ENCODE data around the gene CAMK1. TPM values are rescaled to one million over a fixed set of nuclear protein-coding genes. Genes with fewer than 3 reads are reported as not detected.
A peak's percentile ranks its signal among the peaks of the same experiment; 100 is the strongest.

Gene CAMK1
- total RNA-seq, 1 donor from 2014 or later: 7.1 TPM

DNA sequence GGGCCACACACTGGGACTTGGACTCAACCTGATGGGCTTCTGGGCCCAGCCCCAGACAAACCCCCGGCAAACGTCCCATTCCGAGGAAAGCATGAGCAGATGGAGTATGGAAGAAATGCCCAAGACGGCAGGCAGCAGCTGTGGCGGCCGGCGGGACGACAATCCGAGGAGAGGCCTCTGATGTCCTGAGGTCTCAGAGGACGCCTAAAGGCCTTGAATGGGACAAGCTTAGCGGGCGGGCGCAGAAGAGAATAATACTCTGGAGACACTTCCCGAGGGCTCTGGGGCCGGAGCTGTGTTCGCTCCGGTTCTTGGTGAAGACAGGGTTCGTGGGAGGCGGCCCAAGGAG is 20.5 kb downstream of the CAMK1 start:
- Mint-ChIP-seq H3K4me3 (ENCODE audit: unreplicated experiment) (peak overlapping the region; percentile 90), H3K4me1 (ENCODE audit: low read depth, unreplicated experiment) (peaks cover 28% of the 10 kb centered on the region), H3K27me3 (ENCODE audit: low read depth, unreplicated experiment) (no peaks in the 10 kb centered on the region), H3K9me3 (ENCODE audit: unreplicated experiment) (no peaks in the 10 kb centered on the region), H3K27ac (ENCODE audit: unreplicated experiment) (peak overlapping the region; percentile 96), H3K36me3 (ENCODE audit: low read depth, unreplicated experiment) (peaks cover 30% of the 10 kb centered on the region)
- H3K27ac ChIP-seq (ENCODE audit: low read depth, low read length): peak overlapping the region; percentile 83
- H3K4me1 ChIP-seq (ENCODE audit: insufficient read depth, low read length): peaks cover 33% of the 10 kb centered on the region
- no peak for TF ChIP-seq EZH2 (IDR thresholded peaks at IDR 0.05; ENCODE audit: insufficient read depth, low read length)
- H3K9ac ChIP-seq (ENCODE audit: low read length): peak overlapping the region; percentile 79
- H3K4me2 ChIP-seq (ENCODE audit: low read length): peak overlapping the region; percentile 90
- peaks cover 31% of the 10 kb centered on the region for H3K36me3 ChIP-seq (ENCODE audit: insufficient read depth, low read length)
- peak overlapping the region; percentile 78 for H3K4me3 ChIP-seq (ENCODE audit: insufficient read depth, low read depth, low read length)
- DNase-seq (ENCODE audit: low read depth) (no peak), FAIRE-seq (no peak)
- H3K27me3 ChIP-seq (ENCODE audit: insufficient read depth, low read length): no peaks in the 10 kb centered on the region
- peaks cover 14% of the 10 kb centered on the region for H4K20me1 ChIP-seq (ENCODE audit: insufficient read depth, low read length)
- H2AFZ ChIP-seq (ENCODE audit: low read depth, low read length): peak overlapping the region; percentile 50
- H3K79me2 ChIP-seq (ENCODE audit: insufficient read depth, low read length): peaks cover 20% of the 10 kb centered on the region
- H3K9me3 ChIP-seq (ENCODE audit: insufficient read depth, low read depth, low read length): no peaks in the 10 kb centered on the region

DNA sequence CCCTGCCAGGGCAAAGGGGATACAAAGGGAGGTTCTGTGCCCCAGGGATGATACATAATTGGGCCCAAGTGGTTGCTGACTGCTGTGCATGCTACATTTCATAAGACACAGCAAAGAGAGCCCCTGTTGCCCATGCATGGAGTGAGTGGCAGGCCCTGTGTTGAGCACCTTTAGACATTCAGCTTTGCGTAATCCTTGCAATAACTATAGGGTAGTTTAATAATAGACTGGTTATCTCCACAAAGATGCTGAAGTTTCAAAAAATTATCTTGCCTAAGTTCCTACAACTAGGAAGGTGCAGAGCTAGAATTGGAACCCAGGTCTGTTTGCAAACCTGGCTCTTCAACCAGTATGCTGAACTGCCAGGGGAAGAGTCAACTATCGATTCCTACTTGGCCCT is 21.7 kb downstream of the CAMK1 start:
- Histone ChIP-seq H3K4me3 (ENCODE audit: insufficient read depth, low read depth, low read length) (no peak overlapping the region), H3K4me1 (ENCODE audit: insufficient read depth, low read length) (peaks cover 33% of the 10 kb centered on the region), H3K27me3 (ENCODE audit: insufficient read depth, low read length) (no peaks in the 10 kb centered on the region), H3K79me2 (ENCODE audit: insufficient read depth, low read length) (peaks cover 20% of the 10 kb centered on the region), H3K27ac (ENCODE audit: low read depth, low read length) (no peak overlapping the region), H3K9ac (ENCODE audit: low read length) (no peak overlapping the region), H3K36me3 (ENCODE audit: insufficient read depth, low read length) (peaks cover 39% of the 10 kb centered on the region), H3K9me3 (ENCODE audit: insufficient read depth, low read depth, low read length) (no peaks in the 10 kb centered on the region), H2AFZ (ENCODE audit: low read depth, low read length) (no peak overlapping the region), H3K4me2 (ENCODE audit: low read length) (no peak overlapping the region), H4K20me1 (ENCODE audit: insufficient read depth, low read length) (peaks cover 14% of the 10 kb centered on the region)
- DNase-seq (ENCODE audit: low read depth) (no peak), FAIRE-seq (no peak)
- Mint-ChIP-seq H3K4me3 (ENCODE audit: unreplicated experiment) (no peak overlapping the region), H3K9me3 (ENCODE audit: unreplicated experiment) (no peaks in the 10 kb centered on the region), H3K27me3 (ENCODE audit: low read depth, unreplicated experiment) (no peaks in the 10 kb centered on the region), H3K4me1 (ENCODE audit: low read depth, unreplicated experiment) (peaks cover 28% of the 10 kb centered on the region), H3K27ac (ENCODE audit: unreplicated experiment) (no peak overlapping the region), H3K36me3 (ENCODE audit: low read depth, unreplicated experiment) (peaks cover 30% of the 10 kb centered on the region)
- TF ChIP-seq, protein P1, sequence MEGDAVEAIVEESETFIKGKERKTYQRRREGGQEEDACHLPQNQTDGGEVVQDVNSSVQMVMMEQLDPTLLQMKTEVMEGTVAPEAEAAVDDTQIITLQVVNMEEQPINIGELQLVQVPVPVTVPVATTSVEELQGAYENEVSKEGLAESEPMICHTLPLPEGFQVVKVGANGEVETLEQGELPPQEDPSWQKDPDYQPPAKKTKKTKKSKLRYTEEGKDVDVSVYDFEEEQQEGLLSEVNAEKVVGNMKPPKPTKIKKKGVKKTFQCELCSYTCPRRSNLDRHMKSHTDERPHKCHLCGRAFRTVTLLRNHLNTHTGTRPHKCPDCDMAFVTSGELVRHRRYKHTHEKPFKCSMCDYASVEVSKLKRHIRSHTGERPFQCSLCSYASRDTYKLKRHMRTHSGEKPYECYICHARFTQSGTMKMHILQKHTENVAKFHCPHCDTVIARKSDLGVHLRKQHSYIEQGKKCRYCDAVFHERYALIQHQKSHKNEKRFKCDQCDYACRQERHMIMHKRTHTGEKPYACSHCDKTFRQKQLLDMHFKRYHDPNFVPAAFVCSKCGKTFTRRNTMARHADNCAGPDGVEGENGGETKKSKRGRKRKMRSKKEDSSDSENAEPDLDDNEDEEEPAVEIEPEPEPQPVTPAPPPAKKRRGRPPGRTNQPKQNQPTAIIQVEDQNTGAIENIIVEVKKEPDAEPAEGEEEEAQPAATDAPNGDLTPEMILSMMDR (IDR thresholded peaks at IDR 0.05; ENCODE audit: insufficient read depth, low read depth, low read length): no peak
- no peak for TF ChIP-seq EZH2 (IDR thresholded peaks at IDR 0.05; ENCODE audit: insufficient read depth, low read length)

DNA sequence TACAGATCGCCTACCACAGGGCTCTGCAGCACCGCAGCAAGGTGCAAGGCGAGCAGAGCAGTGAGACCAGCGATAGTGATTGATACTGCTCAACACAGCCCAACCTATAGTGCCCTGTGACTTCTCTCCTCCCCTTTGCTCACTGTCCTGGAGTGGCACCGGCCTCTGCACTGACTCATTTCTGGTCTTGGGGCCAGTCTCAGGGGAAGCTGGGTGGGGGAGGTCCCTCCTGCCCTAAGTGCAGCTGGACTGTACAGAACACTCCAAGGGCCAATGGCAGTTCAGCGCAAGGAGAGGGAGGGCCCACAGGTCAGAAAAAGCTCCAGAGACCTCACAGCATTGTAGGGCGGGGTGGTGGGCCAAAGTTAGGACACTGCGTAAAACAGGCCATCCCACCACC is 22.5 kb downstream of the CAMK1 start:
- peaks cover 20% of the 10 kb centered on the region for H3K79me2 ChIP-seq (ENCODE audit: insufficient read depth, low read length)
- peak overlapping the region; percentile 69 for H3K27ac Mint-ChIP-seq (ENCODE audit: unreplicated experiment)
- no peak for FAIRE-seq
- H3K9me3 ChIP-seq (ENCODE audit: insufficient read depth, low read depth, low read length): no peaks in the 10 kb centered on the region
- TF ChIP-seq, protein P1 (IDR thresholded peaks at IDR 0.05; ENCODE audit: insufficient read depth, low read depth, low read length): no peak
- no peak for TF ChIP-seq EZH2 (IDR thresholded peaks at IDR 0.05; ENCODE audit: insufficient read depth, low read length)
- H3K4me2 ChIP-seq (ENCODE audit: low read length): no peak overlapping the region
- peaks cover 33% of the 10 kb centered on the region for H3K4me1 ChIP-seq (ENCODE audit: insufficient read depth, low read length)
- no peak overlapping the region for H2AFZ ChIP-seq (ENCODE audit: low read depth, low read length)
- peaks cover 46% of the 10 kb centered on the region for H3K36me3 ChIP-seq (ENCODE audit: insufficient read depth, low read length)
- H3K36me3 Mint-ChIP-seq (ENCODE audit: low read depth, unreplicated experiment): peaks cover 33% of the 10 kb centered on the region
- DNase-seq (ENCODE audit: low read depth): no peak
- H3K4me3 Mint-ChIP-seq (ENCODE audit: unreplicated experiment): peak overlapping the region; percentile 67
- H3K27me3 ChIP-seq (ENCODE audit: insufficient read depth, low read length): no peaks in the 10 kb centered on the region
- peaks cover 28% of the 10 kb centered on the region for H3K4me1 Mint-ChIP-seq (ENCODE audit: low read depth, unreplicated experiment)
- no peak overlapping the region for H3K4me3 ChIP-seq (ENCODE audit: insufficient read depth, low read depth, low read length)
- H4K20me1 ChIP-seq (ENCODE audit: insufficient read depth, low read length): peaks cover 15% of the 10 kb centered on the region
- H3K27ac ChIP-seq (ENCODE audit: low read depth, low read length): no peak overlapping the region
- no peaks in the 10 kb centered on the region for H3K9me3 Mint-ChIP-seq (ENCODE audit: unreplicated experiment)
- peak overlapping the region; percentile 3 for H3K9ac ChIP-seq (ENCODE audit: low read length)
- no peaks in the 10 kb centered on the region for H3K27me3 Mint-ChIP-seq (ENCODE audit: low read depth, unreplicated experiment)

Data from astrocyte (in vitro differentiated cells and primary cell).